ENCODE results near the gene MUC4. TPM values are rescaled to one million over a fixed set of nuclear protein-coding genes. Genes with fewer than 3 reads are reported as not detected.

The MUC4 gene
- polyA plus RNA-seq, 1 donor: 4.4 TPM

DNA sequence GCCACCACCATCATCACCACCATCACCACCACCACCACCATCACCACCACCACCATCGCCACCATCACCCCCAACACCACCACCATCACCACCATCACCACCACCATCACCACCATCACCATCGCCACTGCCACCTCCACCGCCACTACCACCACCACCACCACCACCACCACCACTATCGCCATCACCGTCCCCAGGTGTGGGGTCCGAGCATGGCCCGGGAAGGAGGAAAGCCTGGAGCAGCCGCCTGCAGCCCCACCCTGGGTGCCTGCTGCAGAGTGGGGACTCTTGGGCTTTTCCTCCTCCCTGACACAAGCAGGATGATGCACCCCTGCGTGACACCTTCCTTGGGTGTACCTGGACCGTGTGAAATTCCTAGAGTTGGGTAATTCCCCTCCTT is 43.9 kb downstream of the MUC4 start:
- no CpG with 5 or more reads among the region's 10 CpGs for WGBS (ENCODE audit: insufficient coverage, low lambda C conversion rate)
- no peak for DNase-seq
- Histone ChIP-seq H3K36me3 (ENCODE audit: control insufficient read depth, insufficient read depth, low read length) (no peaks in the 10 kb centered on the region), H3K4me1 (ENCODE audit: control insufficient read depth, insufficient read depth, low read length) (no peaks in the 10 kb centered on the region), H3K27ac (ENCODE audit: low read length) (no peak overlapping the region), H3K27me3 (ENCODE audit: control insufficient read depth, insufficient read depth, low read length) (peaks cover 12% of the 10 kb centered on the region), H3K4me3 (ENCODE audit: low read length) (no peak overlapping the region), H3K9me3 (ENCODE audit: control insufficient read depth, low read depth, low read length) (peaks cover 6% of the 10 kb centered on the region)

DNA sequence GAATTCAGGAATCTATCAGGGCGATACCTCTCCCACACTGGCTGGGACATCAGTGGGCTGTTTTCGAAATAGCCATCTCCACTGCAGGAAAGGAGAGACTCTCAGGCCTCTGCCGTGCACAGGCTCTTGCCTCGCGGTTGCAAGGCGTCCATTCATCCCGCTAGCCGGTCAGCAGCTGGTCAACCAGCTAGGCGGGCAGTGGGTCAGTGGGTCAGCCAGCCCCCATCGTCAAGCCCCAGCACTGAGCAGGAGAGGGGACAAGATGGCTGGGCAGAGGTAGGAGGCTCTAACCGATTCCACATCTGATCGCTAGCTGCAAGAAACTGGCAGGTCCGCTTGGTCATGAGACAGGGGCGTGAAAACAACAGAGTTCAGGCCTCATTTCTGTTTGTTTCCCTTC is 45.1 kb downstream of the MUC4 start:
- Histone ChIP-seq H3K4me3 (ENCODE audit: low read length) (no peak overlapping the region), H3K36me3 (ENCODE audit: control insufficient read depth, insufficient read depth, low read length) (no peaks in the 10 kb centered on the region)

GRCh38 chr3:195764961-195765706 is 46.6 kb downstream of the MUC4 start:
- peaks cover 6% of the 10 kb centered on the region for H3K9me3 ChIP-seq (ENCODE audit: control insufficient read depth, low read depth, low read length)
- H3K36me3 ChIP-seq (ENCODE audit: control insufficient read depth, insufficient read depth, low read length): no peaks in the 10 kb centered on the region
- WGBS (ENCODE audit: insufficient coverage, low lambda C conversion rate): 100% methylated on average over 1 of the region's 28 CpGs
- DNase-seq: no peak
- no peaks in the 10 kb centered on the region for H3K4me1 ChIP-seq (ENCODE audit: control insufficient read depth, insufficient read depth, low read length)
- no peak overlapping the region for H3K4me3 ChIP-seq (ENCODE audit: low read length)
- H3K27me3 ChIP-seq (ENCODE audit: control insufficient read depth, insufficient read depth, low read length): peaks cover 32% of the 10 kb centered on the region
- H3K27ac ChIP-seq (ENCODE audit: low read length): no peak overlapping the region

More for the DNA sequence above, 45.1 kb downstream of the MUC4 start:
- no peaks in the 10 kb centered on the region for H3K4me1 ChIP-seq (ENCODE audit: control insufficient read depth, insufficient read depth, low read length)
- no CpG with 5 or more reads among the region's 14 CpGs for WGBS (ENCODE audit: insufficient coverage, low lambda C conversion rate)
- peaks cover 19% of the 10 kb centered on the region for H3K27me3 ChIP-seq (ENCODE audit: control insufficient read depth, insufficient read depth, low read length)
- no peak for DNase-seq
- no peak overlapping the region for H3K27ac ChIP-seq (ENCODE audit: low read length)
- peaks cover 6% of the 10 kb centered on the region for H3K9me3 ChIP-seq (ENCODE audit: control insufficient read depth, low read depth, low read length)

DNA sequence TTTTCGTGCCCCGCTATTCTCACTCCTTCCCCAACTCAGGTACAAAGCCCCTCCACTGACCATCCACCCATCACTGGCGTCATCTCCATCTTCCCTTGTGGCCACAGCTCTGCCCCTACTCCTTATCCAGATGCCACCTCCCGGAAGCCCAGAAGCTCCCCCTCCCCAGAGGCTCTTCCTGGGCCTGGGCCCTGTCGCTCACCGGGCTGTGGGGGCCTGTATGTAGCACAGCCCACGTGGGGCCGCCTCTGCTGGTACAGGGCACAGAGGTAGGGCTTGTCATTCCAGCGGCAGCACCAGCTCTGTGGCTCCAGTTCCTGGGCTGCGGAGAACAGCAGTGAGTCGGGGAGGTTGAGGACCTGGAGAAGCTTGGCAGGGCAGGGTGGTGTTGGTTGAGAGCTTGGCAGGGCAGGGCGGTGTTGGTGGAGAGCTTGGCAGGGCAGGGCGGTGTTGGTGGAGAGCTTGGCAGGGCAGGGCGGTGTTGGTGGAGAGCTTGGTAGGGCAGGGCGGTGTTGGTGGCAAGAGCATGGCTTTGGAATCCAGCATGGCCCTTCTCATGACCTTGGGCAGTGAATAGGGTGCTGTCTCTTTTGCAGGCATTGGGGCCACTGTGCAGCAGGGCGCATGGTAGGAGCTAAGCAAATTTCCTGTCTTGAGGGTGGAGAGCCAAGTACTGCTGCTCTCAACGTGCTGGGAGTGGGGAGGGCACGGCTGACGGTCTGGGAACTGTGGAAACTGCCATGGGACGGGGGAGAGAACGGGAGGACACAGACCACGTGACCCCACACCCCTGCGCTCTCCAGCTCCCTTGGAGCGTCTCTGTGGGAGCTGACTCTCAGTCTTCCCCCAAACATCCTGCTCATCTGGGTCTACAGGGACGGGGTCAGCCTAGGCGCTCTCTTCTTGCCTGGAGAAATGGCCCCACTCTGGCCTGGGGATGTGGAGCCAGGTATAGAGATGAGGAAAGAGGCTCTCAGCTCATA is 47.6 kb downstream of the MUC4 start:
- DNase-seq: no peak
- H3K27ac ChIP-seq (ENCODE audit: low read length): no peak overlapping the region
- 100% methylated on average over 1 of the region's 26 CpGs for whole genome bisulfite sequencing (ENCODE audit: insufficient coverage, low lambda C conversion rate)
- H3K36me3 ChIP-seq (ENCODE audit: control insufficient read depth, insufficient read depth, low read length): no peaks in the 10 kb centered on the region
- no peak overlapping the region for H3K4me3 ChIP-seq (ENCODE audit: low read length)
- peaks cover 6% of the 10 kb centered on the region for H3K9me3 ChIP-seq (ENCODE audit: control insufficient read depth, low read depth, low read length)
- no peaks in the 10 kb centered on the region for H3K4me1 ChIP-seq (ENCODE audit: control insufficient read depth, insufficient read depth, low read length)
- peaks cover 32% of the 10 kb centered on the region for H3K27me3 ChIP-seq (ENCODE audit: control insufficient read depth, insufficient read depth, low read length)

- Histone ChIP-seq H3K4me1 (ENCODE audit: control insufficient read depth, insufficient read depth, low read length) (no peaks in the 10 kb centered on the region), H3K27me3 (ENCODE audit: control insufficient read depth, insufficient read depth, low read length) (peaks cover 32% of the 10 kb centered on the region), H3K9me3 (ENCODE audit: control insufficient read depth, low read depth, low read length) (peaks cover 6% of the 10 kb centered on the region), H3K4me3 (ENCODE audit: low read length) (no peak overlapping the region), H3K36me3 (ENCODE audit: control insufficient read depth, insufficient read depth, low read length) (no peaks in the 10 kb centered on the region), H3K27ac (ENCODE audit: low read length) (no peak overlapping the region)
- WGBS (ENCODE audit: insufficient coverage, low lambda C conversion rate): no CpG with 5 or more reads among the region's 28 CpGs
- no peak for DNase-seq
These were observed 48.5 kb downstream of the MUC4 start for GRCh38 chr3:195763076-195763830.

- Histone ChIP-seq H3K36me3 (ENCODE audit: control insufficient read depth, insufficient read depth, low read length) (no peaks in the 10 kb centered on the region), H3K27ac (ENCODE audit: low read length) (no peak overlapping the region), H3K9me3 (ENCODE audit: control insufficient read depth, low read depth, low read length) (peaks cover 5% of the 10 kb centered on the region), H3K4me3 (ENCODE audit: low read length) (no peak overlapping the region), H3K4me1 (ENCODE audit: control insufficient read depth, insufficient read depth, low read length) (no peaks in the 10 kb centered on the region), H3K27me3 (ENCODE audit: control insufficient read depth, insufficient read depth, low read length) (peaks cover 38% of the 10 kb centered on the region)
- no peak for DNase-seq
- no CpG with 5 or more reads among the region's 43 CpGs for WGBS (ENCODE audit: insufficient coverage, low lambda C conversion rate)
These were observed 49.1 kb downstream of the MUC4 start for GRCh38 chr3:195762611-195763010.

DNA sequence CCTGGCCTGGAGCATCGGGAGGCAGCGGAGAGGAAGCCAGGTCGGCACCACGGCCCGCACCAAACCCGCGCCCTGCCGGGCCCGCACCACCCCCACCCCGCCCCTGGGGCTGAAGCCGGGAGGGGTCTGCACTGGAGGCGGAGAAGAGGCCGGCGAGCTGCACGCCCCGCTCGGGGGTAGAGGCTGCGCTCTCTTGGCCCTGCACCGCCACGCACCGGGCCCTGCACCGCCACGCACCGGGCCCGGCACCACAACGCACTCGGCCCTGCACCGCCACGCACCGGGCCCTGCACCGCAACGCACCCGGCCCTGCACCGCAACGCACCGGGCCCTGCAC is 49.5 kb downstream of the MUC4 start:
- Histone ChIP-seq H3K4me1 (ENCODE audit: control insufficient read depth, insufficient read depth, low read length) (no peaks in the 10 kb centered on the region), H3K36me3 (ENCODE audit: control insufficient read depth, insufficient read depth, low read length) (no peaks in the 10 kb centered on the region), H3K4me3 (ENCODE audit: low read length) (no peak overlapping the region), H3K27me3 (ENCODE audit: control insufficient read depth, insufficient read depth, low read length) (peaks cover 40% of the 10 kb centered on the region), H3K9me3 (ENCODE audit: control insufficient read depth, low read depth, low read length) (peaks cover under 1% of the 10 kb centered on the region), H3K27ac (ENCODE audit: low read length) (no peak overlapping the region)
- no peak for DNase-seq
- WGBS (ENCODE audit: insufficient coverage, low lambda C conversion rate): no CpG with 5 or more reads among the region's 36 CpGs

- DNase-seq: no peak
These were observed 50.0 kb downstream of the MUC4 start for GRCh38 chr3:195761567-195762248.

DNA sequence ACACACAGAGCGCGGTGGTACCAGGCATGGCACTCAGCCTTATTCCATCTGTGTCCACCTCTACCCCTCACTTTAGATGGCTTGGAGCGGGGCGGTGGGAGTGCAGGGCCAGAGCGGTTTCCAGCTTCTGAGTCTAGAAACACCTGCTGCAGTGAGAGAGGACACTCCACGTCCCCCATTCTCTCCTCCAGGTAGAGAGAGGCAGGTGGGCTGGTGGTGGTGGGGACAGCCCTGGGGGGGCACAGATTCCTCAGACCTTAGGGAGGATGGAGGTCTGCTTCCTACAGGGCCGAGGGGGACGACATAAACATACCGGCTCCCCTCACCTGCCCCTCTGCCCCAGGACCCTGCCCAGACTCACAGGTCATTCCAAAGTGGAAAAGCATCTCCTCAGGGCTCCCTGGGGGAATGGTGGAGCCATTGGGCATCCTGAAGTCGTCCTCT is 50.6 kb downstream of the MUC4 start:
- H3K4me1 ChIP-seq (ENCODE audit: control insufficient read depth, insufficient read depth, low read length): no peaks in the 10 kb centered on the region
- no peak overlapping the region for H3K27ac ChIP-seq (ENCODE audit: low read length)
- no peak overlapping the region for H3K4me3 ChIP-seq (ENCODE audit: low read length)
- H3K9me3 ChIP-seq (ENCODE audit: control insufficient read depth, low read depth, low read length): no peaks in the 10 kb centered on the region
- DNase-seq: no peak
- peaks cover 40% of the 10 kb centered on the region for H3K27me3 ChIP-seq (ENCODE audit: control insufficient read depth, insufficient read depth, low read length)
- no peaks in the 10 kb centered on the region for H3K36me3 ChIP-seq (ENCODE audit: control insufficient read depth, insufficient read depth, low read length)
- no CpG with 5 or more reads among the region's 10 CpGs for WGBS (ENCODE audit: insufficient coverage, low lambda C conversion rate)

More at GRCh38 chr3:195761567-195762248, 50.0 kb downstream of the MUC4 start:
- Histone ChIP-seq H3K27me3 (ENCODE audit: control insufficient read depth, insufficient read depth, low read length) (peaks cover 40% of the 10 kb centered on the region), H3K27ac (ENCODE audit: low read length) (no peak overlapping the region), H3K36me3 (ENCODE audit: control insufficient read depth, insufficient read depth, low read length) (no peaks in the 10 kb centered on the region), H3K9me3 (ENCODE audit: control insufficient read depth, low read depth, low read length) (no peaks in the 10 kb centered on the region), H3K4me3 (ENCODE audit: low read length) (no peak overlapping the region), H3K4me1 (ENCODE audit: control insufficient read depth, insufficient read depth, low read length) (no peaks in the 10 kb centered on the region)
- no CpG with 5 or more reads among the region's 52 CpGs for WGBS (ENCODE audit: insufficient coverage, low lambda C conversion rate)

Measured in large intestine (tissue), 3 donors.